K562 (cell line): ENCODE data around the gene MICAL2. TPM values are rescaled to one million over a fixed set of nuclear protein-coding genes. Genes with fewer than 3 reads are reported as not detected.

Experiments used
- BCLAF1 ChIP-seq, 2 experiments: fragments of 450-650 bp in 1 of 2; IDR thresholded peaks; 2 replicates each; pipeline ENCODE4 v1.6.1; 2011 to 2017; ENCODE audit warnings: low read depth in 2 of 2, antibody characterized with exemption in 1 of 2, borderline replicate concordance in 1 of 2, low read length in 1 of 2, mild to moderate bottlenecking in 1 of 2, mixed read lengths in 1 of 2; ENCODE audit not compliant: control insufficient read depth in 1 of 2
- FOXJ2 ChIP-seq: fragments of 200-800 bp; sonication (Bioruptor generic); IDR thresholded peaks from 2 replicates; pipeline ENCODE4 v1.6.1; 2016; ENCODE audit warnings: missing genetic modification characterization, missing compliant biosample characterization
- GTF2A2 ChIP-seq: IDR thresholded peaks from 2 replicates; pipeline ENCODE4 v1.6.1; 2016; ENCODE audit warnings: mild to moderate bottlenecking, missing genetic modification characterization, missing compliant biosample characterization
- GTF2B ChIP-seq: IDR thresholded peaks from 2 replicates; pipeline ENCODE4 v1.6.1; 2011; ENCODE audit not compliant: insufficient read length; ENCODE audit errors: extremely low read depth
- MTA2 ChIP-seq: fragments of 450-650 bp; IDR thresholded peaks from 2 replicates; pipeline ENCODE4 v1.6.1; 2016; ENCODE audit warnings: low read depth
- PCBP1 ChIP-seq: fragments of 200-400 bp; formaldehyde crosslinking; IDR thresholded peaks from 2 replicates; pipeline ENCODE4 v1.6.1; 2018; ENCODE audit warnings: mild to moderate bottlenecking, low read depth, low read length; ENCODE audit not compliant: poor library complexity, severe bottlenecking
- STAT6 ChIP-seq: sonication (generic); formaldehyde crosslinking; IDR thresholded peaks from 2 replicates; pipeline ENCODE4 v1.8.1; 2023; ENCODE audit warnings: mild to moderate bottlenecking, missing genetic modification reagents
- ZNF75A ChIP-seq: fragments of 450-650 bp; formaldehyde crosslinking; IDR thresholded peaks from 2 replicates; pipeline ENCODE4 v1.4.0; 2020; ENCODE audit warnings: mild to moderate bottlenecking
- polyA plus RNA-seq, 8 experiments: library from polyadenylated mRNA; depleted of rRNA in 4 of 8; stranded (reverse) in 5 of 8; unstranded in 3 of 8; fragments of >200 nt; fragmentation: Nextera tagmentation in 2 of 8; fragmentation: Illumina TruSeq in 1 of 8; extraction: Ambion mirVana in 2 of 8; extraction: Trizol in 1 of 8; gene quantifications; 2 replicates each; pipeline versions ENCODE4 v1.2.1 to v1.2.3, GENCODE V29; 2011 to 2014; ENCODE audit warnings: inconsistent platforms in 1 of 8, missing spikeins in 1 of 8
- total RNA-seq, 7 experiments: library from RNA; depleted of rRNA in 6 of 7; stranded (reverse); fragments of >200 nt in 6 of 7; fragmentation: Illumina TruSeq in 2 of 7; extraction: Trizol in 2 of 7; gene quantifications; 2 replicates each; pipeline versions ENCODE4 v1.2.1 to v1.2.3, GENCODE V29; 2011 to 2021; ENCODE audit warnings: low replicate concordance in 1 of 7

The MICAL2 gene
- total and polyA plus RNA-seq, 9 of the 15 experiments (the other 6 are each of a cell fraction or from before 2014, with no cell fraction given), result 4.7 to 64.2 (median 33.6) TPM

- TF ChIP-seq BCLAF1 (IDR thresholded peaks at IDR 0.05; ENCODE audit: borderline replicate concordance in 1 of 2, control insufficient read depth in 1 of 2, low read depth in 2 of 2, low read length in 1 of 2), result peak in 1 of 2 experiments; percentile 67; a peak in 1 of 4 replicates
- no peak for TF ChIP-seq GTF2B
- no peak for TF ChIP-seq PCBP1
- TF ChIP-seq FOXJ2 (tag), result no peak
- no peak for TF ChIP-seq STAT6 (CRISPR knock-in tag)
- no peak for TF ChIP-seq ZNF75A
- 0 out of 2 replicates have a peak, but pooled peaks have one; percentile 9 for TF ChIP-seq MTA2
- no peak for TF ChIP-seq GTF2A2 (tag)
- TF ChIP-seq, all 486 proteins: peak for 39
Measured at GRCh38 chr11:12168114-12168513, 57.7 kb downstream of the MICAL2 start (continued).
